ENCODE results near the gene ERAS. TPM values are rescaled to one million over a fixed set of nuclear protein-coding genes. Genes with fewer than 3 reads are reported as not detected.

ERAS gene, protein sequence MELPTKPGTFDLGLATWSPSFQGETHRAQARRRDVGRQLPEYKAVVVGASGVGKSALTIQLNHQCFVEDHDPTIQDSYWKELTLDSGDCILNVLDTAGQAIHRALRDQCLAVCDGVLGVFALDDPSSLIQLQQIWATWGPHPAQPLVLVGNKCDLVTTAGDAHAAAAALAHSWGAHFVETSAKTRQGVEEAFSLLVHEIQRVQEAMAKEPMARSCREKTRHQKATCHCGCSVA
- total RNA-seq = not detected

DNA sequence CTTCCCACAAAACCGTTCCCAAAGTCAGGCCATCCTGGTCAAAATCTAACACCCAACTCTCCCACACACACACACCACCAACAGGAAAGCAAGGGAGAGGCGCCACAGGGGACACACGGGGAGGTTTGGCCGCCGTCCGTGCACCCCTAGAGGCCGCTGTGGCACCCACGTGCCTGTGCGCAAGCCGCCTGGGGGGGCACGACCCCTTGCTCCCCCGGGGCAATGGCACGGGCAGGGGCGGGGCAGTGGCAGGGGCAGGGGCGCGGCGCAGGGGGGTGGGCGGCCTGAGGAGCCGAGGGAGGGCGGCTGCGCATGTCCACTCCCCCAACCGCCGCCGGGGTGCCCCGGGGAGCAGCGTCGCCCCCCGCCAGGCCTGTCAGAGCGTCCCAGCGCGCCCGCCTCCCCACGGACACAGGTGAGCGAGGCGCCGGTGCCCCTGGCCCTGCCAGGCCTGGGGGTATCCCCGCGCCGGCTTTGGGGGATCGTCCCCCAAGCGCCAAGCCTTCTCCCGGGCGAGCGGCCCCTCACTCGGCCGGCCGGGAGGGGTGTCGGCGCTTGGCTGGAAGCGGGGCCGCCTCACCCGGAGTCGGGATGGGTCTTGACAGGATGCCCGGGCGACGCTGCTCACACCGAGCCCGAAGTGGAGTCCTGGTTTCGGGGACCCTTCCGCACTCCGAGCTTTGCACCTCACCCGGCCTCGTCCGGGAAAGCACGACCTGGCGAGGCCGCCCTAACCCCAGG lies at the start of gene ERAS:
Gene ERAS (plus strand): TSS at position 379 of the 741 bp plus-strand sequence. CDS start 2,611 bp downstream, outside the sequence.

GRCh38 chrX:48786341-48786800 lies 39.9 kb upstream of the ERAS start, which contains the start of gene GATA1:
TSS of gene GATA1 (plus strand) at chrX:48786590. CDS start at chrX:48791110, 4,520 bp downstream.

DNA sequence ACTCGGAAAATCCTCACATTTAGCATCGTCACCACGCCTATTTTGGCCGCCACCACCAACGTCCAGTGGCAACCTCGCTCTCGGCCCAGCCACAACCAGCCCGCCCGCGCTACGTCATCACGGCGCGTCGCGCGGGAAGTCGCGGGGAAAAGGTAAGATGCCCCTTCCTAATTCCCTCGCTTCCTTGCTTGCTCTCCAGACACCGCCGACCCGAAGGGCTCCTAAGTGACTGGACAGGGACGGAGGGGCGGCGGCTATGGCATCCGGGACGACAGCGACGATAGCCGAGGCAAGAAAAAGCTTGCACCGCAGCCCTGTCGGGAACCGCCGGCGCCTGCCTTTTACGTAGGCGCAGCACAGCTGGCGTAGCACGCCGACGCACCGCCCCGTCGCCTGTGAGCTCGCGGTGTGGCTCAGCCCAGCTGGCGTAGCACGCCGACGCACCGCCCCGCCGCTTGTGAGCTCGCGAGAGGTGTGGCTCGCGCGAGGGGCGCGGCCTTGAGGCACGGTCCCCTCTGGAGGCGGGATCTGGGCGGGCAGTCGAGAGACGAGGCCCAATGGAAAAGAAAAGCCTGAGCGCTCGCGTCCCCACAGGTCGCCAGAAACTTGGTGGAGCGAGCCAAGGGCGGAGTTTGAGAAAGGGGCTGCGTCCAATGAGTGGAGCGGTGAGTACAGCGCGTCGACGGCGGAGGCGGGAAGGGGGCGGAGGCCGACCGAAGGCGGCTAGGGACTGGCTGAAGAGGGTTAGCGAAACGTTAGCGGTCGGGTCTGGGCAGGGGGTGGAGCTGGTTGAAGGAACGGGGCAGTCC lies 24.8 kb upstream of the ERAS start, which contains the start of gene HDAC6:
Gene HDAC6 (plus strand): TSS at position 788 of the 809 bp plus-strand sequence. CDS start 626 bp downstream, outside the sequence.

DNA sequence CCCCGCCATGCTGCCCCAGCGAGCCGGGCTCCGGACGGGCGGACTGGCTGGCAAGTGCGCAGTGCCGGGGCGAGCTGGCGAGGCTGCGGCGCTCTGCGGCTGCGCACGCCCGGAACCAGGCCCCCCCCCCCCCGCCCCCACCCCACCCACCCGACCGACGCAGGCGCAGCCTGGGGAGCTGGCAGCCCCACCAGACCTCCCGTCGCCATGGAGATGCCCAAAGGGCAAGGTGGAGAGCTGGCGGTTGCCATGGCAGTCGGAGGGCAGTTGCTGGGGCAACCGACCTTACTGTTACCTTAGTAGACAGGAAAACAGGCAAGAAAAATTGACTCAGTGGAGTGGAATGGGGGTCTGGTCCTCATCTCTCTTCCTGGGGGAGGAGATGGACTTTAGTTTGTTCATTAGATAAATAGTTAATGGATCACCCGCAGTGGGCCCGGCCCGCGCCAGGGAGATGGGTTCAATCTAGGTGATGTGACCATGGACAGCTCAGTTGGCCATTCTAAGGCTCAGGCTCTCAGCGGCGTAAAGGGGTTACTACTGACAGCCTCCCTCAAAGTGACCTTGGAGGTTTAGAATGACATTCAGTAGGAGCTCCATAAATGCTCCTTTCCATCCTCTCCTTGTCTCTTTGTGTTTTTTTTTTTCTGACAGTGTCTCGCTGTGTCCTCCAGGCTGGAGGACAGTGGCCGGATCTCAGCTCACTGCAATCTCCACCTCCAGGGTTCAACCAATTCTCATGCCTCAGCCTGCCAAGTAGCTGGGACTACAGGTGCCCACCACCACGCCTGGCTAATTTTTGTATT lies 9.4 kb downstream of the ERAS start, which contains the start of gene PCSK1N:
Gene PCSK1N (minus strand): TSS at position 87 of the 806 bp plus-strand sequence. CDS start 78 bp downstream, at position 9.

Small RNA genes lying within 50 kb of the gene (small RNA-seq; reads per million reads assigned to genes)
- gene RNU6-29P (ENCODE audit: low replicate concordance) = not detected

Other genes with a start within 250 kb of the ERAS start
- gene WDR13, start 229.0 kb upstream of the ERAS start, total RNA-seq = 115 TPM
- gene WAS, start 142.7 kb upstream of the ERAS start, total RNA-seq = 6.4 TPM
- gene SUV39H1, start 129.8 kb upstream of the ERAS start, total RNA-seq = 3.7 TPM
- 0.76 TPM for gene GLOD5, start 64.8 kb upstream of the ERAS start, total RNA-seq
- gene GATA1, start 39.9 kb upstream of the ERAS start, total RNA-seq = 0.58 TPM
- 91.3 TPM for gene HDAC6, start 24.4 kb upstream of the ERAS start, total RNA-seq
- 38.5 TPM for gene PCSK1N, start 9.1 kb downstream of the ERAS start, total RNA-seq
- 33.0 TPM for gene TIMM17B, start 71.3 kb downstream of the ERAS start, total RNA-seq
- 36.7 TPM for gene PQBP1, start 71.4 kb downstream of the ERAS start, total RNA-seq
- 22.4 TPM for gene SLC35A2, start 85.1 kb downstream of the ERAS start, total RNA-seq
- 9.3 TPM for gene PIM2, start 92.5 kb downstream of the ERAS start, total RNA-seq
- 34.3 TPM for gene OTUD5, start 131.1 kb downstream of the ERAS start, total RNA-seq
- gene KCND1, start 145.3 kb downstream of the ERAS start, total RNA-seq = 2.7 TPM
- 28.4 TPM for gene GRIPAP1, start 175.8 kb downstream of the ERAS start, total RNA-seq
- gene TFE3, start 216.8 kb downstream of the ERAS start, total RNA-seq = 27.9 TPM
- gene CCDC120, start 232.5 kb downstream of the ERAS start, total RNA-seq = 6.4 TPM
- gene PRAF2, start 247.5 kb downstream of the ERAS start, total RNA-seq = 8.1 TPM